ENCODE results near the gene ABCC4. TPM values are rescaled to one million over a fixed set of nuclear protein-coding genes. Genes with fewer than 3 reads are reported as not detected.
"Not testable (repeated sequence)": the region's sequence is repeated elsewhere in the genome, so short reads cannot be mapped to it uniquely, and the experiment has no call there.

ABCC4 gene
- total RNA-seq, 1 experiment from 2014 or later: 26.3 TPM

DNA sequence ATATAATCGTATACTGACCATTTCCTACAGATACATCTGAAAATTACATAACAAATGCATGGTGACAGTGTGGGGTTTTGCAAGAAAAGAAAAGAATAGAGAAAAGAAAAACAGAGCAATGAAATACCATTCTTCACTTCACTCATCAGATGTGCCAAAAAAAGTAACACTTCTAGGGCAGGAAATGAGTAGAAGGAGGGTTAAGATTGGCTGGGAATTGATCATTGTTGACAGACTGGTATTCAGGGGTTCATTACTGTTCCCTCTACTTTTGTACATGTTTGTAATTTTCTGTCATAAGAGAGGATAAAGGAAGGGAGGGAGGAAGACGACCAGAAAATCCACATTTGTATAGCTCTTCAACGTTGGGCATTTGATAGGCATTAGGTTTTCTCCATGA lies 31.5 kb downstream of the ABCC4 start:
- H3K9me3 ChIP-seq (ENCODE audit: control insufficient read depth in 1 of 2, insufficient read depth in 1 of 2, low read depth in 1 of 2, low read length in 2 of 2): no peaks in the 10 kb centered on the region; a peak in 1 of 4 replicates
- H3K4me1 ChIP-seq (ENCODE audit: control insufficient read depth in 1 of 2, insufficient read depth in 2 of 2, low read length in 2 of 2): peaks cover 6 to 7% of the 10 kb centered on the region in 2 experiments; a peak in 3 of 4 replicates
- H3K27ac ChIP-seq (ENCODE audit: low read depth, low read length): no peak overlapping the region
- DNase-seq (ENCODE audit: low read depth, low spot score): no peak
- ChIA-PET POLR2A (no interaction called here), RAD21 (ENCODE audit: low non-redundant PET in 1 of 2, low total read pairs in 2 of 2, uncharacterized antibody in 2 of 2, unreplicated experiment in 2 of 2) (no interaction called here), CTCF (no interaction called here)
- intact Hi-C loops (cut with micrococcal nuclease): no loop called here
- no peak overlapping the region for H3K9ac ChIP-seq (ENCODE audit: low read length)
- H3K79me2 ChIP-seq (ENCODE audit: insufficient read depth, low read length): peaks cover 75% of the 10 kb centered on the region
- no peaks in the 10 kb centered on the region for H3K9me2 ChIP-seq (ENCODE audit: insufficient read depth)
- peaks cover 5% of the 10 kb centered on the region; the same call in 1 of the 2 replicates for H4K20me1 ChIP-seq (ENCODE audit: insufficient read depth)
- no peak overlapping the region for H3K4me3 ChIP-seq (replicated peaks in 1 of 2; ENCODE audit: low read depth in 1 of 2, low read length in 2 of 2)
- TF ChIP-seq EGR1 (IDR thresholded peaks at IDR 0.05; ENCODE audit: low read depth): no peak
- TF ChIP-seq FOSL1 (IDR thresholded peaks at IDR 0.05; ENCODE audit: low read depth): no peak
- TF ChIP-seq JUND (IDR thresholded peaks at IDR 0.05): no peak
- no peak for TF ChIP-seq SRF (IDR thresholded peaks at IDR 0.05; ENCODE audit: low read depth)
- TF ChIP-seq, protein P1, sequence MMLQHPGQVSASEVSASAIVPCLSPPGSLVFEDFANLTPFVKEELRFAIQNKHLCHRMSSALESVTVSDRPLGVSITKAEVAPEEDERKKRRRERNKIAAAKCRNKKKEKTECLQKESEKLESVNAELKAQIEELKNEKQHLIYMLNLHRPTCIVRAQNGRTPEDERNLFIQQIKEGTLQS (IDR thresholded peaks at IDR 0.05): no peak
- no peak for TF ChIP-seq POLR2A (IDR thresholded peaks at IDR 0.05; ENCODE audit: borderline replicate concordance, extremely low read depth, insufficient read depth, insufficient read length)
- TF ChIP-seq, protein P2, sequence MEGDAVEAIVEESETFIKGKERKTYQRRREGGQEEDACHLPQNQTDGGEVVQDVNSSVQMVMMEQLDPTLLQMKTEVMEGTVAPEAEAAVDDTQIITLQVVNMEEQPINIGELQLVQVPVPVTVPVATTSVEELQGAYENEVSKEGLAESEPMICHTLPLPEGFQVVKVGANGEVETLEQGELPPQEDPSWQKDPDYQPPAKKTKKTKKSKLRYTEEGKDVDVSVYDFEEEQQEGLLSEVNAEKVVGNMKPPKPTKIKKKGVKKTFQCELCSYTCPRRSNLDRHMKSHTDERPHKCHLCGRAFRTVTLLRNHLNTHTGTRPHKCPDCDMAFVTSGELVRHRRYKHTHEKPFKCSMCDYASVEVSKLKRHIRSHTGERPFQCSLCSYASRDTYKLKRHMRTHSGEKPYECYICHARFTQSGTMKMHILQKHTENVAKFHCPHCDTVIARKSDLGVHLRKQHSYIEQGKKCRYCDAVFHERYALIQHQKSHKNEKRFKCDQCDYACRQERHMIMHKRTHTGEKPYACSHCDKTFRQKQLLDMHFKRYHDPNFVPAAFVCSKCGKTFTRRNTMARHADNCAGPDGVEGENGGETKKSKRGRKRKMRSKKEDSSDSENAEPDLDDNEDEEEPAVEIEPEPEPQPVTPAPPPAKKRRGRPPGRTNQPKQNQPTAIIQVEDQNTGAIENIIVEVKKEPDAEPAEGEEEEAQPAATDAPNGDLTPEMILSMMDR (IDR thresholded peaks at IDR 0.05 in 2 of 3, conservative IDR thresholded peaks at IDR 0.05 in 1 of 3; ENCODE audit: borderline replicate concordance in 1 of 3, insufficient read depth in 1 of 3, low read depth in 2 of 3, low read length in 2 of 3): no peak
- TF ChIP-seq RAD21 (IDR thresholded peaks at IDR 0.05; ENCODE audit: low read depth): no peak
- TF ChIP-seq EZH2 (IDR thresholded peaks at IDR 0.05): no peak
- no peak for TF ChIP-seq ZFX (IDR thresholded peaks at IDR 0.05)
- TF ChIP-seq, protein P3, sequence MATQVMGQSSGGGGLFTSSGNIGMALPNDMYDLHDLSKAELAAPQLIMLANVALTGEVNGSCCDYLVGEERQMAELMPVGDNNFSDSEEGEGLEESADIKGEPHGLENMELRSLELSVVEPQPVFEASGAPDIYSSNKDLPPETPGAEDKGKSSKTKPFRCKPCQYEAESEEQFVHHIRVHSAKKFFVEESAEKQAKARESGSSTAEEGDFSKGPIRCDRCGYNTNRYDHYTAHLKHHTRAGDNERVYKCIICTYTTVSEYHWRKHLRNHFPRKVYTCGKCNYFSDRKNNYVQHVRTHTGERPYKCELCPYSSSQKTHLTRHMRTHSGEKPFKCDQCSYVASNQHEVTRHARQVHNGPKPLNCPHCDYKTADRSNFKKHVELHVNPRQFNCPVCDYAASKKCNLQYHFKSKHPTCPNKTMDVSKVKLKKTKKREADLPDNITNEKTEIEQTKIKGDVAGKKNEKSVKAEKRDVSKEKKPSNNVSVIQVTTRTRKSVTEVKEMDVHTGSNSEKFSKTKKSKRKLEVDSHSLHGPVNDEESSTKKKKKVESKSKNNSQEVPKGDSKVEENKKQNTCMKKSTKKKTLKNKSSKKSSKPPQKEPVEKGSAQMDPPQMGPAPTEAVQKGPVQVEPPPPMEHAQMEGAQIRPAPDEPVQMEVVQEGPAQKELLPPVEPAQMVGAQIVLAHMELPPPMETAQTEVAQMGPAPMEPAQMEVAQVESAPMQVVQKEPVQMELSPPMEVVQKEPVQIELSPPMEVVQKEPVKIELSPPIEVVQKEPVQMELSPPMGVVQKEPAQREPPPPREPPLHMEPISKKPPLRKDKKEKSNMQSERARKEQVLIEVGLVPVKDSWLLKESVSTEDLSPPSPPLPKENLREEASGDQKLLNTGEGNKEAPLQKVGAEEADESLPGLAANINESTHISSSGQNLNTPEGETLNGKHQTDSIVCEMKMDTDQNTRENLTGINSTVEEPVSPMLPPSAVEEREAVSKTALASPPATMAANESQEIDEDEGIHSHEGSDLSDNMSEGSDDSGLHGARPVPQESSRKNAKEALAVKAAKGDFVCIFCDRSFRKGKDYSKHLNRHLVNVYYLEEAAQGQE (IDR thresholded peaks at IDR 0.05; ENCODE audit: low read depth): no peak
- TF ChIP-seq SIN3A (IDR thresholded peaks at IDR 0.05; ENCODE audit: low read depth): no peak
- no TSS peak for BruUV-seq (replicated peaks)
- H3K27me3 ChIP-seq (ENCODE audit: insufficient read depth, low read length): no peaks in the 10 kb centered on the region
- no peak overlapping the region for H3K4me2 ChIP-seq (ENCODE audit: low read length)
- H3K36me3 ChIP-seq (ENCODE audit: control insufficient read depth in 1 of 2, insufficient read depth in 2 of 2, low read length in 2 of 2): peaks cover 0 to 7% of the 10 kb centered on the region in 2 experiments; a peak in 1 of 4 replicates
- no peak overlapping the region for H2AFZ ChIP-seq (ENCODE audit: low read depth, low read length, poor library complexity, severe bottlenecking)
- no peak for ATAC-seq

DNA sequence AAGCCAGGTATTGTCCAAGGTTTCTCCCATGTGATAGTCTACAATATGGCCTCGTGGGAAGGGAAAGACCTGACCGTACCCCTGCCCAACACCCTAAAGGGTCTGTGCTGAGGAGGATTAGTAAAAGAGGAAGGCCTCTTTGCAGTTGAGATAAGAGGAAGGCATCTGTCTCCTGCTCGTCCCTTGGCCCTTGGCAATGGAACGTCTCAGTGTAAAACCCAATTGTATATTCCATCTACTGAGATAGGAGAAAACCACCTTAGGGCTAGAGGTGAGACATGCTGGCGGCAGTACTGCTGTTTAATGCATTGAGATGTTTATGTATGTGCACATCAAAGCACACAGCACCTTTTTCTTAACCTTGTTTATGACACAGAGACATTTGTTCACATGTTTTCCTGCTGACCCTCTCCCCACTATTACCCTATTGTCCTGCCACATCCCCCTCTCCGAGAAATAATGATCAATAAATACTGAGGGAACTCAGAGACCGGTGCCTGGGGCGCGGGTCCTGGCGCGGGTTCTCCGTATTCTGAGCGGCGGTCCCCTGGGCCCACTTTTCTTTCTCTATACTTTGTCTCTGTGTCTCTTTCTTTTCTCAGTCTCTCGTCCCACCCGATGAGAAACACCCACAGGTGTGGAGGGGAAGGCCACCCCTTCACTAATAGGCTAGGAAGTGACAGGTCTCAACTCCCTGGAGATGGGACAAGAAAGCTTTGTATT lies 32.7 kb downstream of the ABCC4 start:
- intact Hi-C loops (cut with micrococcal nuclease); H3K27ac ChIP-seq (ENCODE audit: low read depth, low read length); H3K27me3 ChIP-seq (ENCODE audit: insufficient read depth, low read length); H3K36me3 ChIP-seq (ENCODE audit: control insufficient read depth in 1 of 2, insufficient read depth in 2 of 2, low read length in 2 of 2); DNase-seq (ENCODE audit: low read depth, low spot score); BruUV-seq (replicated peaks); H3K9ac ChIP-seq (ENCODE audit: low read length); POLR2A ChIA-PET; ATAC-seq; H2AFZ ChIP-seq (ENCODE audit: low read depth, low read length, poor library complexity, severe bottlenecking); CTCF ChIA-PET; H3K4me2 ChIP-seq (ENCODE audit: low read length); H3K9me2 ChIP-seq (ENCODE audit: insufficient read depth); H3K9me3 ChIP-seq (ENCODE audit: control insufficient read depth in 1 of 2, insufficient read depth in 1 of 2, low read depth in 1 of 2, low read length in 2 of 2); H3K4me3 ChIP-seq (replicated peaks in 1 of 2; ENCODE audit: low read depth in 1 of 2, low read length in 2 of 2); RAD21 ChIA-PET (ENCODE audit: low non-redundant PET in 1 of 2, low total read pairs in 2 of 2, uncharacterized antibody in 2 of 2, unreplicated experiment in 2 of 2); H4K20me1 ChIP-seq (ENCODE audit: insufficient read depth): not testable (repeated sequence)
- Histone ChIP-seq H3K4me1 (ENCODE audit: control insufficient read depth in 1 of 2, insufficient read depth in 2 of 2, low read length in 2 of 2) (peaks cover 7 to 19% of the 10 kb centered on the region in 2 experiments; a peak in 3 of 4 replicates), H3K79me2 (ENCODE audit: insufficient read depth, low read length) (peaks cover 73% of the 10 kb centered on the region)
